HEK293T (cell line): ENCODE results near the gene CELF2.
"Not testable (repeated sequence)": the region's sequence is repeated elsewhere in the genome, so short reads cannot be mapped to it uniquely, and the experiment has no call there.

Experiments
- CTCF ChIA-PET: fragments of 350-600 bp; formaldehyde crosslinking; extraction: SDS; loops from one replicate; lab custom pipeline; 2021; ENCODE audit warnings: antibody characterized with exemption, inconsistent platforms; lab: Yijun Ruan, JAX
- POLR2A ChIA-PET: fragments of 350-600 bp; formaldehyde crosslinking; extraction: SDS; loops from one replicate; lab custom pipeline; 2020; ENCODE audit warnings: antibody characterized with exemption, inconsistent platforms; lab: Yijun Ruan, JAX
- DNase-seq: peaks from one replicate; pipeline ENCODE4 v3.0.0; 2012; ENCODE audit warnings: mixed read lengths; ENCODE audit errors: extremely low spot score
- ARNT ChIP-seq: fragments of 450-650 bp; IDR thresholded peaks from 2 replicates; pipeline ENCODE4 v1.6.1; 2017; ENCODE audit warnings: mild to moderate bottlenecking
- BHLHE40 ChIP-seq: fragments of 450-650 bp; IDR thresholded peaks from 2 replicates; pipeline ENCODE4 v1.6.1; 2016; ENCODE audit warnings: mild to moderate bottlenecking, moderate library complexity, borderline replicate concordance
- CTBP1 ChIP-seq: fragments of 450-650 bp; IDR thresholded peaks from 2 replicates; pipeline ENCODE4 v1.6.1; 2016; ENCODE audit warnings: borderline replicate concordance
- ELF4 ChIP-seq: fragments of 450-650 bp; IDR thresholded peaks from 2 replicates; pipeline ENCODE4 v1.6.1; 2017; ENCODE audit warnings: antibody characterized with exemption
- FOXA1 ChIP-seq: fragments of 450-650 bp; IDR thresholded peaks from 2 replicates; pipeline ENCODE4 v1.6.1; 2016; ENCODE audit warnings: mild to moderate bottlenecking
- FOXK2 ChIP-seq: fragments of 450-650 bp; IDR thresholded peaks from 2 replicates; pipeline ENCODE4 v1.6.1; 2016; ENCODE audit warnings: mild to moderate bottlenecking
- FOXM1 ChIP-seq: fragments of 450-650 bp; IDR thresholded peaks from 2 replicates; pipeline ENCODE4 v1.6.1; 2017; ENCODE audit warnings: mild to moderate bottlenecking, borderline replicate concordance
- HDGF ChIP-seq: fragments of 450-650 bp; IDR thresholded peaks from 2 replicates; pipeline ENCODE4 v1.6.1; 2017; ENCODE audit warnings: antibody characterized with exemption, borderline replicate concordance
- L3MBTL2 ChIP-seq: fragments of 450-650 bp; conservative IDR thresholded peaks from 2 replicates; pipeline ENCODE4 v1.6.1; 2016; ENCODE audit warnings: mild to moderate bottlenecking
- LEF1 ChIP-seq: fragments of 450-650 bp; IDR thresholded peaks from 2 replicates; pipeline ENCODE4 v1.6.1; 2017; ENCODE audit warnings: mild to moderate bottlenecking, borderline replicate concordance
- NFRKB ChIP-seq: fragments of 450-650 bp; IDR thresholded peaks from 2 replicates; pipeline ENCODE4 v1.6.1; 2016; ENCODE audit warnings: mild to moderate bottlenecking, moderate library complexity
- PKNOX1 ChIP-seq: fragments of 450-650 bp; IDR thresholded peaks from 2 replicates; pipeline ENCODE4 v1.6.1; 2016
- SP1 ChIP-seq: fragments of 450-650 bp; IDR thresholded peaks from 2 replicates; pipeline ENCODE4 v1.6.1; 2017
- SUZ12 ChIP-seq: fragments of 450-650 bp; IDR thresholded peaks from 2 replicates; pipeline ENCODE4 v1.6.1; 2016; ENCODE audit warnings: mild to moderate bottlenecking
- TARDBP ChIP-seq: fragments of 450-650 bp; IDR thresholded peaks from 2 replicates; pipeline ENCODE4 v1.6.1; 2016
- ZNF384 ChIP-seq: fragments of 450-650 bp; IDR thresholded peaks from 2 replicates; pipeline ENCODE4 v1.6.1; 2016

Gene CELF2

GRCh38 chr10:11358923-11359575, 341.4 kb downstream of the CELF2 start:
- no peak for DNase-seq
- ChIA-PET CTCF (interaction anchor here (0.5 kb wide), 1 partner anchor 53 kb away, joined by 4 read pairs; no protein-coding TSS in a partner anchor), POLR2A (no interaction called here)
- no peak for TF ChIP-seq L3MBTL2
- no peak for TF ChIP-seq ELF4
- no peak for TF ChIP-seq BHLHE40
- TF ChIP-seq FOXM1 = no peak
- no peak for TF ChIP-seq ZNF384
- no peak for TF ChIP-seq TARDBP
- TF ChIP-seq FOXK2 = no peak
- TF ChIP-seq CTBP1 = no peak

- CTCF ChIA-PET = no interaction called here
- DNase-seq = no peak
- POLR2A ChIA-PET = no interaction called here
- TF ChIP-seq CTBP1 (no peak), FOXM1 (no peak), PKNOX1 (no peak), FOXA1 (no peak), ELF4 (no peak), ARNT (no peak), NFRKB (no peak), LEF1 (no peak), BHLHE40 (no peak), HDGF (no peak), TARDBP (no peak), FOXK2 (no peak), ZNF384 (no peak), SUZ12 (no peak), L3MBTL2 (no peak), SP1 (no peak)
Observed at GRCh38 chr10:11359869-11360268, 342.2 kb downstream of the CELF2 start.

- POLR2A ChIA-PET = no interaction called here
- TF ChIP-seq FOXA1 (no peak), ZNF384 (no peak), SP1 (no peak), HDGF (no peak), LEF1 (no peak), CTBP1 (no peak), TARDBP (no peak), PKNOX1 (no peak), NFRKB (no peak), FOXM1 (no peak), L3MBTL2 (no peak), SUZ12 (no peak), FOXK2 (no peak), BHLHE40 (no peak), ELF4 (no peak), ARNT (no peak)
- no peak for DNase-seq
- CTCF ChIA-PET = no interaction called here
Observed at GRCh38 chr10:11363497-11363896, 345.8 kb downstream of the CELF2 start.

- ChIA-PET POLR2A (no interaction called here), CTCF (no interaction called here)
- no peak for TF ChIP-seq CTBP1
- no peak for TF ChIP-seq ELF4
- TF ChIP-seq SP1 = no peak
- TF ChIP-seq PKNOX1 = no peak
- TF ChIP-seq FOXK2 = no peak
- no peak for TF ChIP-seq FOXM1
- no peak for TF ChIP-seq FOXA1
- no peak for TF ChIP-seq HDGF
- no peak for TF ChIP-seq LEF1
- no peak for TF ChIP-seq ZNF384
- TF ChIP-seq L3MBTL2 = no peak
- no peak for TF ChIP-seq NFRKB
- TF ChIP-seq ARNT = no peak
- no peak for TF ChIP-seq TARDBP
- TF ChIP-seq BHLHE40 = no peak
- TF ChIP-seq SUZ12 = no peak
- DNase-seq = no peak
Observed at GRCh38 chr10:11364241-11364640, 346.6 kb downstream of the CELF2 start.

GRCh38 chr10:11366889-11367288, 349.2 kb downstream of the CELF2 start:
- POLR2A ChIA-PET, DNase-seq: not testable (repeated sequence)
- CTCF ChIA-PET = interaction anchor here (0.6 kb wide), 1 partner anchor 19 kb away, joined by 3 read pairs; no protein-coding TSS in a partner anchor

- no peak for DNase-seq
- ChIA-PET CTCF (interaction anchor here (0.6 kb wide), 1 partner anchor 18 kb away, joined by 3 read pairs; no protein-coding TSS in a partner anchor), POLR2A (no interaction called here)
- TF ChIP-seq SUZ12 (no peak), ARNT (no peak), PKNOX1 (no peak), LEF1 (no peak), HDGF (no peak), TARDBP (no peak), CTBP1 (no peak)
Observed at GRCh38 chr10:11367505-11367904, 349.8 kb downstream of the CELF2 start.
